ENCODE data around the gene ATF2.

The ATF2 gene

GRCh38 chr2:175025233-175025632, 142.8 kb downstream of the ATF2 start:
- no peak for DNase-seq (ENCODE audit: low spot score)

- DNase-seq (ENCODE audit: low spot score): no peak
Observed at GRCh38 chr2:175022923-175023322, 145.1 kb downstream of the ATF2 start.
